ENCODE measurements around the gene MPO.

The MPO gene

DNA sequence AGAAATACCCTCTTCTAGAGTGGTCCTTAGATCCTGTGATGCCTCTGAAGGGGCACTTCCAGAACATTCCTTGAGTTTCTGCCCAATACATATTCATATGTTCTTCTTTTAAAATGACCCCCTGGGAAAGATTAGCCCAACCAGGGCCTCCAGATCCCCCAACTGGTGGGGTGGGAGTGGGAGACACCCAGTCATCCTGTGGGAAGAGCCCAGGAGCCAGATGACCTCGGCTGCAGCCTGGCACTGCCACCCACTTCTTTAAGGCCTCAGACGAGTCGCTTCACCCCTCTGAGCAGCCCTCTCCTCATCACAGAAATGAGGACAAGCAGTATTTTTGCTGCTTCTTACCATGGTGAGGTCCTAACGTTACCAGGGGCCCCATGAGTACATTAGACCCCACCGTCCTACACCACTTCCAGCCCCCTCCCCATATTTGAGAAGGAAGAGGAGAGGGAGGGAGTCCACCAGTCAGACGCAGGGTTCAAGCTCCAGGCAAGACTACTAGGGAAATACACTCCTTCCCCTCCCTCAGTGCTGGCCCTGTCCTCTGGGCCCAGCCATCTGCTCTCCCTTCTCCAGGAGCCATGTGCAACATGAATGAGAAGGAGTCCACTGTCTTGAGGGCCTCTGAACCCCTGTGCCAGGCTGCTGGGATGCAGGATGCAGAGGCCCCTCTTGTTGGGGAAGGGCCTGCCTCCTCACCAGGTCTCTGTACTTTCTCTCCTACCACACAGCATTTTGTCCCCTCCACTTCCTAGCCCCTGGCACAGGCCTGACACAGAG is 11.8 kb downstream of the MPO start:
- TF ChIP-seq PPARA (CRISPR knock-in tag; IDR thresholded peaks at IDR 0.05; ENCODE audit: borderline replicate concordance) (no peak), BACH2 (CRISPR knock-in tag; IDR thresholded peaks at IDR 0.05; ENCODE audit: borderline replicate concordance) (no peak), ZFP30 (CRISPR knock-in tag; IDR thresholded peaks at IDR 0.05) (no peak), TOX (CRISPR knock-in tag; IDR thresholded peaks at IDR 0.05; ENCODE audit: borderline replicate concordance) (no peak), ARNTL (CRISPR knock-in tag; IDR thresholded peaks at IDR 0.05; ENCODE audit: borderline replicate concordance, low read depth) (no peak), ZNF8 (CRISPR knock-in tag; IDR thresholded peaks at IDR 0.05) (no peak), GLIS3 (CRISPR knock-in tag; IDR thresholded peaks at IDR 0.05) (no peak), SNAI2 (CRISPR knock-in tag; IDR thresholded peaks at IDR 0.05) (no peak)
- ATAC-seq, result no peak

DNA sequence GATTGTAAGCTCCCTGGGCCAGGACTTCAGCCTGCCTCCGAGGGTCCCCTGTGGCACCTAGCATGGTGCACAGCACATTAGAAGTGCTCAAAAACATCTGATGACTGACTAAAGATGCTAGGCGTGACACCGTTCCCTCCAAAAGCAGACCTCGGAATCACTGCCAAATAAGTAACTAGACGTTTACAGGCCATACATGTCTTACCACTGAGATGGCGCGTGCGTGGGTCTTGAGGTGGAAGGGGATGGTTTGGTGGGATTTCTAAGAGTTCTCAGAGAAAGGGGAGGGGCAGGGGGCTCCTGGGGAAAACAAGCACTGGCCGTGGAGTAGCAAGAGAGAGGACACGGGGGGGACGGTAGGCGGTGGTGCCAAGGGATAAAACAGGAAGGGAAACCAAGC is 12.4 kb downstream of the MPO start:
- ATAC-seq, result no peak
- no peak for TF ChIP-seq PPARA (CRISPR knock-in tag; IDR thresholded peaks at IDR 0.05; ENCODE audit: borderline replicate concordance)
- TF ChIP-seq ZC3H10 (CRISPR knock-in tag; IDR thresholded peaks at IDR 0.05), result no peak
- no peak for TF ChIP-seq BACH2 (CRISPR knock-in tag; IDR thresholded peaks at IDR 0.05; ENCODE audit: borderline replicate concordance)
- TF ChIP-seq, protein P1, sequence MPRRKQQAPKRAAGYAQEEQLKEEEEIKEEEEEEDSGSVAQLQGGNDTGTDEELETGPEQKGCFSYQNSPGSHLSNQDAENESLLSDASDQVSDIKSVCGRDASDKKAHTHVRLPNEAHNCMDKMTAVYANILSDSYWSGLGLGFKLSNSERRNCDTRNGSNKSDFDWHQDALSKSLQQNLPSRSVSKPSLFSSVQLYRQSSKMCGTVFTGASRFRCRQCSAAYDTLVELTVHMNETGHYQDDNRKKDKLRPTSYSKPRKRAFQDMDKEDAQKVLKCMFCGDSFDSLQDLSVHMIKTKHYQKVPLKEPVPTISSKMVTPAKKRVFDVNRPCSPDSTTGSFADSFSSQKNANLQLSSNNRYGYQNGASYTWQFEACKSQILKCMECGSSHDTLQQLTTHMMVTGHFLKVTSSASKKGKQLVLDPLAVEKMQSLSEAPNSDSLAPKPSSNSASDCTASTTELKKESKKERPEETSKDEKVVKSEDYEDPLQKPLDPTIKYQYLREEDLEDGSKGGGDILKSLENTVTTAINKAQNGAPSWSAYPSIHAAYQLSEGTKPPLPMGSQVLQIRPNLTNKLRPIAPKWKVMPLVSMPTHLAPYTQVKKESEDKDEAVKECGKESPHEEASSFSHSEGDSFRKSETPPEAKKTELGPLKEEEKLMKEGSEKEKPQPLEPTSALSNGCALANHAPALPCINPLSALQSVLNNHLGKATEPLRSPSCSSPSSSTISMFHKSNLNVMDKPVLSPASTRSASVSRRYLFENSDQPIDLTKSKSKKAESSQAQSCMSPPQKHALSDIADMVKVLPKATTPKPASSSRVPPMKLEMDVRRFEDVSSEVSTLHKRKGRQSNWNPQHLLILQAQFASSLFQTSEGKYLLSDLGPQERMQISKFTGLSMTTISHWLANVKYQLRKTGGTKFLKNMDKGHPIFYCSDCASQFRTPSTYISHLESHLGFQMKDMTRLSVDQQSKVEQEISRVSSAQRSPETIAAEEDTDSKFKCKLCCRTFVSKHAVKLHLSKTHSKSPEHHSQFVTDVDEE (CRISPR knock-in tag; IDR thresholded peaks at IDR 0.05), result no peak
- TF ChIP-seq ZNF70 (CRISPR knock-in tag; IDR thresholded peaks at IDR 0.05), result no peak
- TF ChIP-seq, protein P2, sequence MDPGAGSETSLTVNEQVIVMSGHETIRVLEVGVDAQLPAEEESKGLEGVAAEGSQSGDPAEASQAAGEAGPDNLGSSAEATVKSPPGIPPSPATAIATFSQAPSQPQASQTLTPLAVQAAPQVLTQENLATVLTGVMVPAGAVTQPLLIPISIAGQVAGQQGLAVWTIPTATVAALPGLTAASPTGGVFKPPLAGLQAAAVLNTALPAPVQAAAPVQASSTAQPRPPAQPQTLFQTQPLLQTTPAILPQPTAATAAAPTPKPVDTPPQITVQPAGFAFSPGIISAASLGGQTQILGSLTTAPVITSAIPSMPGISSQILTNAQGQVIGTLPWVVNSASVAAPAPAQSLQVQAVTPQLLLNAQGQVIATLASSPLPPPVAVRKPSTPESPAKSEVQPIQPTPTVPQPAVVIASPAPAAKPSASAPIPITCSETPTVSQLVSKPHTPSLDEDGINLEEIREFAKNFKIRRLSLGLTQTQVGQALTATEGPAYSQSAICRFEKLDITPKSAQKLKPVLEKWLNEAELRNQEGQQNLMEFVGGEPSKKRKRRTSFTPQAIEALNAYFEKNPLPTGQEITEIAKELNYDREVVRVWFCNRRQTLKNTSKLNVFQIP (CRISPR knock-in tag; IDR thresholded peaks at IDR 0.05; ENCODE audit: borderline replicate concordance, low read depth), result no peak

DNA sequence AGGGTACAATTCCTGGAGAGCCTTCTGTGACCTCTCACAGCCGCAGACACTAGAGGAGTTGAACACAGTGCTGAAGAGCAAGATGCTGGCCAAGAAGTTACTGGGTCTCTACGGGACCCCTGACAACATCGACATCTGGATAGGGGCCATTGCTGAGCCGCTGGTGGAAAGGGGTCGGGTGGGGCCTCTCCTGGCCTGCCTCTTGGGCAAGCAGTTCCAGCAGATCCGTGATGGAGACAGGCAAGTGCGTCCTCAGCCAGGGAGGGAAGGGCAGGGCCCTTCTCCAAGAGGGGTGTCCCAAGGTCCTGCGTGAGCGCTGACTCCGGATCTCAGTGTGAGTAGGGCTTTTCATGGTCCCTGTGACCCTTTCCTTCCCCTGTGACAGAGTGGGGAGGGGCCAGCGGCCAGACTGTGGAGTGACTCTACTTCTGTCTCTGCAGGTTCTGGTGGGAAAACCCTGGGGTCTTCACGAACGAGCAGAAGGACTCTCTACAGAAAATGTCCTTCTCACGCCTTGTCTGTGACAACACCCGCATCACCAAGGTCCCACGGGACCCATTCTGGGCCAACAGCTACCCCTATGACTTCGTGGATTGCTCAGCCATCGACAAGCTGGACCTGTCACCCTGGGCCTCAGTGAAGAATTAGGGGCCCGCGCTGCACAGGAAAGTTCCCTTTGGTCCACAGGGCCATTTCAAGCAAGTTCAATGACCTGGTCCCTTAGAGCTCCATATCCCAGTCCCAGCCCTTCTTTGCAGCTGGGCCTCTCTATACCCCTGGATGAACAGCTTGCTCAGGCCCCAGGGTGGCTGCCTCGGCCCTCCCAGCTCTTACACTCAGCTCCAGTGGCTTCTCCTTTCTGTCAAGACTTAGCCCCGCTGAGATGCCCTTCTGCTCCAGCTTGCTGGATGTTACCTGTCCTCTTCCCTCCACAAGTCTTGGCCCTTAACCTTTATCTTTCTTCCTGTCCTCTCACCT is 13.1 kb downstream of the MPO start:
- ATAC-seq, result no peak
- TF ChIP-seq ARNTL (CRISPR knock-in tag; IDR thresholded peaks at IDR 0.05; ENCODE audit: borderline replicate concordance, low read depth) (no peak), ZFP3 (CRISPR knock-in tag; IDR thresholded peaks at IDR 0.05) (no peak), ZFP30 (CRISPR knock-in tag; IDR thresholded peaks at IDR 0.05) (no peak), TCF4 (CRISPR knock-in tag; IDR thresholded peaks at IDR 0.05; ENCODE audit: borderline replicate concordance) (no peak), TOX (CRISPR knock-in tag; IDR thresholded peaks at IDR 0.05; ENCODE audit: borderline replicate concordance) (no peak), ESRRG (CRISPR knock-in tag; IDR thresholded peaks at IDR 0.05) (no peak), ZC3H10 (CRISPR knock-in tag; IDR thresholded peaks at IDR 0.05) (no peak), SNAI2 (CRISPR knock-in tag; IDR thresholded peaks at IDR 0.05) (no peak), OSR1 (CRISPR knock-in tag; IDR thresholded peaks at IDR 0.05) (no peak), GLIS3 (CRISPR knock-in tag; IDR thresholded peaks at IDR 0.05) (no peak), RARB (CRISPR knock-in tag; IDR thresholded peaks at IDR 0.05) (no peak), ISL1 (CRISPR knock-in tag; IDR thresholded peaks at IDR 0.05) (no peak), CSDC2 (CRISPR knock-in tag; IDR thresholded peaks at IDR 0.05) (no peak), ZNF8 (CRISPR knock-in tag; IDR thresholded peaks at IDR 0.05) (no peak), PPARA (CRISPR knock-in tag; IDR thresholded peaks at IDR 0.05; ENCODE audit: borderline replicate concordance) (no peak), BACH2 (CRISPR knock-in tag; IDR thresholded peaks at IDR 0.05; ENCODE audit: borderline replicate concordance) (no peak)
- TF ChIP-seq, protein P3, sequence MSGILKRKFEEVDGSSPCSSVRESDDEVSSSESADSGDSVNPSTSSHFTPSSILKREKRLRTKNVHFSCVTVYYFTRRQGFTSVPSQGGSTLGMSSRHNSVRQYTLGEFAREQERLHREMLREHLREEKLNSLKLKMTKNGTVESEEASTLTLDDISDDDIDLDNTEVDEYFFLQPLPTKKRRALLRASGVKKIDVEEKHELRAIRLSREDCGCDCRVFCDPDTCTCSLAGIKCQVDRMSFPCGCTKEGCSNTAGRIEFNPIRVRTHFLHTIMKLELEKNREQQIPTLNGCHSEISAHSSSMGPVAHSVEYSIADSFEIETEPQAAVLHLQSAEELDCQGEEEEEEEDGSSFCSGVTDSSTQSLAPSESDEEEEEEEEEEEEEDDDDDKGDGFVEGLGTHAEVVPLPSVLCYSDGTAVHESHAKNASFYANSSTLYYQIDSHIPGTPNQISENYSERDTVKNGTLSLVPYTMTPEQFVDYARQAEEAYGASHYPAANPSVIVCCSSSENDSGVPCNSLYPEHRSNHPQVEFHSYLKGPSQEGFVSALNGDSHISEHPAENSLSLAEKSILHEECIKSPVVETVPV (CRISPR knock-in tag; IDR thresholded peaks at IDR 0.05), result no peak
- TF ChIP-seq, protein P1 (CRISPR knock-in tag; IDR thresholded peaks at IDR 0.05), result no peak
- TF ChIP-seq, protein P4, sequence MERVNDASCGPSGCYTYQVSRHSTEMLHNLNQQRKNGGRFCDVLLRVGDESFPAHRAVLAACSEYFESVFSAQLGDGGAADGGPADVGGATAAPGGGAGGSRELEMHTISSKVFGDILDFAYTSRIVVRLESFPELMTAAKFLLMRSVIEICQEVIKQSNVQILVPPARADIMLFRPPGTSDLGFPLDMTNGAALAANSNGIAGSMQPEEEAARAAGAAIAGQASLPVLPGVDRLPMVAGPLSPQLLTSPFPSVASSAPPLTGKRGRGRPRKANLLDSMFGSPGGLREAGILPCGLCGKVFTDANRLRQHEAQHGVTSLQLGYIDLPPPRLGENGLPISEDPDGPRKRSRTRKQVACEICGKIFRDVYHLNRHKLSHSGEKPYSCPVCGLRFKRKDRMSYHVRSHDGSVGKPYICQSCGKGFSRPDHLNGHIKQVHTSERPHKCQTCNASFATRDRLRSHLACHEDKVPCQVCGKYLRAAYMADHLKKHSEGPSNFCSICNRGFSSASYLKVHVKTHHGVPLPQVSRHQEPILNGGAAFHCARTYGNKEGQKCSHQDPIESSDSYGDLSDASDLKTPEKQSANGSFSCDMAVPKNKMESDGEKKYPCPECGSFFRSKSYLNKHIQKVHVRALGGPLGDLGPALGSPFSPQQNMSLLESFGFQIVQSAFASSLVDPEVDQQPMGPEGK (CRISPR knock-in tag; IDR thresholded peaks at IDR 0.05; ENCODE audit: borderline replicate concordance), result no peak
- TF ChIP-seq, protein P5, sequence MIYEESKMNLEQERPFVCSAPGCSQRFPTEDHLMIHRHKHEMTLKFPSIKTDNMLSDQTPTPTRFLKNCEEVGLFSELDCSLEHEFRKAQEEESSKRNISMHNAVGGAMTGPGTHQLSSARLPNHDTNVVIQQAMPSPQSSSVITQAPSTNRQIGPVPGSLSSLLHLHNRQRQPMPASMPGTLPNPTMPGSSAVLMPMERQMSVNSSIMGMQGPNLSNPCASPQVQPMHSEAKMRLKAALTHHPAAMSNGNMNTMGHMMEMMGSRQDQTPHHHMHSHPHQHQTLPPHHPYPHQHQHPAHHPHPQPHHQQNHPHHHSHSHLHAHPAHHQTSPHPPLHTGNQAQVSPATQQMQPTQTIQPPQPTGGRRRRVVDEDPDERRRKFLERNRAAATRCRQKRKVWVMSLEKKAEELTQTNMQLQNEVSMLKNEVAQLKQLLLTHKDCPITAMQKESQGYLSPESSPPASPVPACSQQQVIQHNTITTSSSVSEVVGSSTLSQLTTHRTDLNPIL (CRISPR knock-in tag; IDR thresholded peaks at IDR 0.05; ENCODE audit: low read depth), result no peak

Data from SK-N-SH treated with all-trans-retinoic acid at 6 μM for 48 hours (cell line).